ENCODE data around the gene TYRP1. TPM values are rescaled to one million over a fixed set of nuclear protein-coding genes. Genes with fewer than 3 reads are reported as not detected.

TYRP1 gene
- total RNA-seq, 2 experiments from 2014 or later: not detected

- no peak overlapping the region for H2AFZ ChIP-seq (ENCODE audit: low read length)
- H3K79me2 ChIP-seq (ENCODE audit: insufficient read depth, low read depth, low read length): no peaks in the 10 kb centered on the region
- H3K4me3 ChIP-seq (ENCODE audit: low read depth, low read length, poor library complexity, severe bottlenecking): no peak overlapping the region
- H3K4me2 ChIP-seq (ENCODE audit: low read length): no peak overlapping the region
- no peaks in the 10 kb centered on the region for H3K9me3 ChIP-seq (ENCODE audit: low read length)
- H3K27ac ChIP-seq (ENCODE audit: low read depth, low read length, poor library complexity, severe bottlenecking): no peak overlapping the region
- ChIA-PET CTCF (ENCODE audit: unreplicated experiment) (interaction anchor here (0.8 kb wide), 1 partner anchor 18 kb away, joined by 3 read pairs; no protein-coding TSS in a partner anchor), POLR2A (no interaction called here)
- no peaks in the 10 kb centered on the region for H3K9me2 ChIP-seq (ENCODE audit: insufficient read depth, low read length)
- DNase-seq (ENCODE audit: low spot score): no peak
- intact Hi-C loops (cut with micrococcal nuclease; ENCODE audit: unreplicated experiment): no loop called here
- no peaks in the 10 kb centered on the region for H3K36me3 ChIP-seq (ENCODE audit: insufficient read depth, low read length)
- no peaks in the 10 kb centered on the region for H4K20me1 ChIP-seq (ENCODE audit: insufficient read depth, low read length)
- no TSS peak for BruUV-seq (replicated peaks)
- TF ChIP-seq EZH2phosphoT487 (IDR thresholded peaks at IDR 0.05; ENCODE audit: borderline replicate concordance, low read depth, low read length) (no peak), CTCF (conservative IDR thresholded peaks at IDR 0.05; ENCODE audit: low read length) (no peak)
- H3K4me1 ChIP-seq (ENCODE audit: insufficient read depth, low read length, poor library complexity, severe bottlenecking): no peaks in the 10 kb centered on the region
These were observed 60.7 kb downstream of the TYRP1 start for GRCh38 chr9:12753931-12754330.

- intact Hi-C loops (cut with micrococcal nuclease; ENCODE audit: unreplicated experiment): no loop called here
- Histone ChIP-seq H3K4me1 (ENCODE audit: insufficient read depth, low read length, poor library complexity, severe bottlenecking) (no peaks in the 10 kb centered on the region), H4K20me1 (ENCODE audit: insufficient read depth, low read length) (no peaks in the 10 kb centered on the region), H3K9me2 (ENCODE audit: insufficient read depth, low read length) (no peaks in the 10 kb centered on the region), H2AFZ (ENCODE audit: low read length) (no peak overlapping the region), H3K27ac (ENCODE audit: low read depth, low read length, poor library complexity, severe bottlenecking) (no peak overlapping the region), H3K9me3 (ENCODE audit: low read length) (no peaks in the 10 kb centered on the region), H3K4me2 (ENCODE audit: low read length) (no peak overlapping the region), H3K36me3 (ENCODE audit: insufficient read depth, low read length) (no peaks in the 10 kb centered on the region), H3K4me3 (ENCODE audit: low read depth, low read length, poor library complexity, severe bottlenecking) (no peak overlapping the region), H3K79me2 (ENCODE audit: insufficient read depth, low read depth, low read length) (no peaks in the 10 kb centered on the region)
- no peak for TF ChIP-seq EZH2phosphoT487 (IDR thresholded peaks at IDR 0.05; ENCODE audit: borderline replicate concordance, low read depth, low read length)
- no peak for TF ChIP-seq CTCF (conservative IDR thresholded peaks at IDR 0.05; ENCODE audit: low read length)
- no peak for DNase-seq (ENCODE audit: low spot score)
- ChIA-PET CTCF (ENCODE audit: unreplicated experiment) (no interaction called here), POLR2A (interaction anchor here (0.5 kb wide), 1 partner anchor 1343 kb away, joined by 3 read pairs; no protein-coding TSS in a partner anchor)
- BruUV-seq (replicated peaks): no TSS peak
These were observed 66.6 kb downstream of the TYRP1 start for GRCh38 chr9:12759761-12760160.

Other genes starting within 250 kb of the TYRP1 start
- gene LURAP1L, start 81.6 kb downstream of the TYRP1 start, total RNA-seq (2014; rRNA removed; shearing (Covaris generic)): not detected in 2 replicates
- gene LURAP1L, start 81.6 kb downstream of the TYRP1 start, total RNA-seq (2022): not detected in 2 replicates